Posterior cingulate gyrus (tissue), 11 donors: ENCODE data around the gene RREB1.

Experiments
- DNase-seq, 10 donors: peaks; one replicate each; pipeline versions ENCODE4 v3.0.0 to v3.0.0-alpha.2; 2020 to 2021; ENCODE audit warnings: mixed read lengths in 3 of 10
- intact Hi-C: fragments of 100-400 bp; cut with DNase I; formaldehyde crosslinking; loops from one replicate; pipeline ENCODE4 v1.15.1; 2023

Gene RREB1

DNA sequence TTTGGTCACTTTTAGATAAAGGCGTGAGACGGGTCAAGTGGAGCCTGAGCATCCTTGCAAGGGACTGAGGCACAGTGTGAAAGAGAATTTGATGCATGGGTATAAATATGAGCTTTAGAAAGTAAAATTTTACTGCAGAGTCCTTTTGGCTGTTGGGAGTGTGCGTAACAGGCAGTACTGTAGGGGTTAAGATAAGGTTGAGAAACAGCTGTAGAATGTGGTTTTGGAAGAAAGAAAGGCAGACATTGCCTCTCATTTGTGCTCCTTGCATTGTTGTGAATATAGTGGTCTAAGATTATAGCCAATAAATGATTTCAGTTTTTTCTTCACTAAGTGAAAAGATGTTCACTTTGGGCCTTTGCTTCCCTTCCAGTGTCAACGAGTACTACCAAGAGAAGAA lies 73.0 kb downstream of the RREB1 start:
- intact Hi-C loops = no loop called here
- no peak for DNase-seq

DNA sequence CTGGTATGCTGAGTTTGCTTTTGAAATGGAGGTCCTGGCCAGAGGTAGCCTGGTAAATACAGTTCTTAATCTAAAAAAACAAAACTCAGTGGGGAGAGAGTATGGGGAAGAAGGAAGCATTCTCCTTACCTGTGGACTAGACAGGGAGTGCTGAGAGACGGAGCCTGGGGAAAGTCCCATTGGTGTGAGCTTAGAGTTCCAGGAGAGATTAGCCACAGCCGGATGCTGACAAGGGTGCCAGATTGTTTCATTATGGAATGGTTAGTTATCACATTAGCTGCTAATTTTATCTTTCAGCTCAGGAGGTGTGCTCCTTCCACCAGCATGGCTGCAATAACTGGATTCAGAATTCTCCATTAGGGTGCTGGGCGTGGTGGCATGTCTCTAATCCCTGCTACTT lies 75.9 kb downstream of the RREB1 start:
- DNase-seq = no peak
- intact Hi-C loops = no loop called here

- no peak for DNase-seq
- intact Hi-C loops = no loop called here
Measured at GRCh38 chr6:7184502-7184901, 76.7 kb downstream of the RREB1 start.

GRCh38 chr6:7185561-7185960 lies 77.8 kb downstream of the RREB1 start:
- intact Hi-C loops = no loop called here
- DNase-seq = no peak

- intact Hi-C loops = no loop called here
- DNase-seq = no peak
Measured at GRCh38 chr6:7188492-7188891, 80.7 kb downstream of the RREB1 start.

GRCh38 chr6:7189101-7189758 lies 81.5 kb downstream of the RREB1 start:
- intact Hi-C loops = no loop called here
- no peak for DNase-seq

GRCh38 chr6:7190791-7191190 lies 83.0 kb downstream of the RREB1 start:
- intact Hi-C loops = no loop called here
- no peak for DNase-seq

DNA sequence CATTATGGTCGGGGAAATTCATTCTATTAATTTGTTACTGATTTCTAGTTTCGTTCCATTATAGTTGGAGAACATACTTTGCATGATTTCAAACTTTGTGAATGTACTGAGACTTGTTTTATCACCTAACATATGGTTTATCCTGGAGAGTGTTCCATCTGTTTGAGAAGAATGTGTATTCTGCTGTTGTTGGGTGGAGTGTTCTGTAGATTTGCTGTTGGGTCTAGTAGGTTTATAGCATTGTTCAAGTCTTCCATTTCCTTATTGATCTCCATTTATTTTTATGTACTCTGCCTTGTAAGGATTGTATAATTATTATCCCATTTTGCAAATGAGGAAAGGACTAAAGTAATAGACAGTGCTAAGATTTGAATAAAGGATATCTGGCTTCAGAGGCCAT lies 85.4 kb downstream of the RREB1 start:
- DNase-seq = no peak
- intact Hi-C loops = no loop called here

DNA sequence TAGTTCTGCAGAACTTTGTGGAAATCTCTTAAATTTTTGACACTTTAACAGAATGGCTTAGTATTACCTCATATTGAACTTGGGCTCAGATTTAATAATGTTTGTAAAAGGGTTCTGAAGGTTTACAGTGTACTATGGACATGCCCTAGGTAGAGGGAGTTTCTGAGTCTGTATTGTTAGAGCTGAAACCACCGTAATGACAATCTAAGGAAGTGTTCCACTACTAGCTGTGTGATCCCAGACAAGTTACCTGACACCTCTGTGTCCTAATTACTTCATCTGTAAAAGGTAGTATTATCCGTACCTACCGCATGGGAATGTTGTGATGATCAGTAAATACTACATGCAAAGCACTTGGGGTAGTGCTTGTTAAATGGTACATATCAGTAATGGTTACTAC lies 86.9 kb downstream of the RREB1 start:
- intact Hi-C loops = no loop called here
- no peak for DNase-seq

DNA sequence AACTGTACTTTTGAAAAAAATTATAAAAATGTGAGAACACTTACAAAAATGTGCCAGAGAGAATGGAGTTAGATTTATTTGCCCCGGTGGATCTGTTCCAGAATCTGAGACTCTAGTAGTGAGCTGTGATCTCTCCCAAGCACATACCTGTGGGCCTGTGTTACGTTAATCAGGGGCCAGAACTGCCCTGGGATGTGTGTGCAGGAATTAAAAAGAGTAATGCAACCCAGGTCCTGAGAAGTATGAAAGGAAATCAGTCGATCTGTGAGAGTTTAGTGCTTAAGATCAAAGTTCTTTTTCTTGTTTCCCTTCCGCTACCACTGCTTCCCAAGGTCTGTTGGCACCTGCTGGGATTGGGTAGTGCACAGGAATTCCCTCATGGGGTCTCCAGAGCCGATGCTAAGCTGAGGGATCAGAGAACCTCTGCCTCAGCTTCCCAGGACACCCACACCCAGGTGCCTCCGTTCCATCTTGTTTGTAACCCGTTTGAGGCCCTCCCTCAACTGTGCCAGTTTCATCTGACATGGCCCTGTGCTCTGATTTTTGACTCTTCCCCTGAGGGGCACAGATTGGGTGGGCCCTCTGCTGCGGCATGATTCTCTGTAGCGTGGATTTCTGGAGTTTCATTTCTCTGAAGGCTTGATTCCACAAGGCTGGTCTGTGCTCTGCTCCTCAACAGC lies 87.7 kb downstream of the RREB1 start:
- no peak for DNase-seq

DNA sequence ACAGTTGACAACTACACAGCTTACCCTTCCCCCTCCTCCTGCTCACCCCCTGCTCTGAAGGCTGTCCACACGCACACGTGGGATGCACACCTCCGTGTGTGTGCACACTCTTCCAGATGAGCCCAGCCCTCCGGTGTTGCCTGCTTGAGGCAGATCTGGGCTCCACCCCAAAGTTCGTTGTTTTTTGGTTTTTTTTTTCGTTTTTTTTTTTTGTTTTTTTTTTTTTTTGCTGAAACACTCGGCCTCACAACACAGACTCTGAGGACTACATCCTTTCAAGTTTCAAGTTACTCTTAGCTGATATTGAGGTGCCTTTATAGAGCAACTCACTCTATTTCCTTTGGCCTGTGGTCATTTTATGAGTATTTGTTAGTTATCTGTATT lies 88.2 kb downstream of the RREB1 start:
- DNase-seq = no peak
- intact Hi-C loops = no loop called here

More for the DNA sequence above, 87.7 kb downstream of the RREB1 start:
- intact Hi-C loops = no loop called here

DNA sequence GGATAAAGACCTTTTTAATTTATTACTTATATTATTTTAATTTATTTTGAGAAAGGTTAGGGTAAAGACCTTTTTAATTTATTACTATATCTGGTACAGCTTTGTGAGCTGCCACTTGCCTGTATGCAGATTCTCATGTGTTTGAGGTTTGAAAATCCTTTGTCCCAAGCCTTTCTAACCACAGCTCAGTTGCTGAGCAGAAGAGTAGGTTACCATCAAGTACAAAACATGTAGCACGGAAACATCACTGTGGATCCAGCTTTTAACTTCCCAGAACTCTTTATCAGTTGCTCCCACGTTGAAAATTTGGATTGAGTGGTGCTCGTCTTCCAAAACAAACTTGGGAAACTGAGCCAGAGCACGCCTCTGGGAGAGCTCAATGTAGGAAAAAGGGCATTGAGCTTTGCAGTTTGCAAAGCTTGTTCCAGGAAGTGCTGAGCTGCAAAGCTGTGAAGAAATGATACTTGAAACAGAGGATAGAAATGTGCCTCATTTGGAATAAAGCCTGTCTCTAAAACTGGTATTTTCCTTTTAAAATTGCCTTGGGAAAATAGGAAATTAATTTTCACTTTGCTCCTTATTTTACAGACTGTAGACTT lies 89.0 kb downstream of the RREB1 start:
- intact Hi-C loops = no loop called here
- DNase-seq = no peak

GRCh38 chr6:7197747-7198146 lies 90.0 kb downstream of the RREB1 start:
- intact Hi-C loops = no loop called here
- no peak for DNase-seq

- intact Hi-C loops = no loop called here
- no peak for DNase-seq
Measured at GRCh38 chr6:7198833-7199800, 91.4 kb downstream of the RREB1 start.

DNA sequence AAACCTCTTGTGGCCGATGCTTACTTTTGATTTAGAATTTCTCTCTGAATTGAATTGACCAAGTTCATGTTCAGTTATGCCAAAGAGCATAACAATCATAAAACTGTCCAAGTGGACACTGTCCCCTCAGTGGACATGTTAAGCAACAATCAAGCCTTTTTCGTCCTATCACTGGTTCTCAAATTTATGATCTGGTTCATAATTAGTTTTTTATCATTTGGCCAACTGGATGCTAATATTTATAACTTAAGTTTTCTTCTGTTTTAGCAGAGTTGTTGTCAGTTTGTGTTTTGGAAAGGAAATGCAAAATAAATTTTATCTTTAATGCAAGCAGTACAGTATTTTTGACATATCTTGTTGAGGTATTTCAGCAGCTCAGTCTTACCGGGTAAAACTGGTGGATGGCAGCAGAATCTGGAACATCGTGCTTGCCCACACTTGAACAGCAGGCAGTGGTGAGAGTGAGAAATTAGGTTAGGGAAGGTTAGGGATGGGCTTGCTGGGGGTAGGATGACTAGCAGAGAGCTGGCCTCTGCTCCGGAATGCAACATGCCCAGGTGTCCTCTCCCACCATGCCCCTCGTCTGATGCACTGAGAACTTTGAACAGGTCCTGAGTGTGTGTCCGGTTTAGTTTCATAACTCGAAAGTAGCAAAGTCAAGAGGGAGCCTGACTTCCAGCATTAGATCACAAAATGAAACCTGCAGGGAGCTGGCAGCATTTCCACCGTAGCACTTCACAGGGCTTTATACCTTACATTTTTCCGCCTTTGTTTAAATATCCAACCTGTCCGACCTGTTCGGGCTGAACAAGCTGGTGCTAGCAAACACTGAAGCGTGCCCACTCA lies 93.1 kb downstream of the RREB1 start:
- no peak for DNase-seq
- intact Hi-C loops = no loop called here

DNA sequence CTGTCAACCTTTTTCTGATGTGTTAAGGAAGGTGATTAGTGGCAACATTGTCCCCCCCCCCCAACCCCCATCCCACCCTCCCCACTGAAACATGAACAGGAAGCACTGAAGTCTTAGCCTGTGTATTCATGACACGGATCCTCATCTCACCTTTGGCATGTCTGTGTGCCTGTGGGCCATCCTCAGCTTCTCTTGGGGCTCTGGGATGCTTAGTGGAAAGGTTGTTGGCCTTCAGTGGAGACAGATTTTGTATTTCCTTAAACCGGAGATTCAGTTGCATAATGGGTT lies 93.6 kb downstream of the RREB1 start:
- DNase-seq = no peak
- intact Hi-C loops = no loop called here

DNA sequence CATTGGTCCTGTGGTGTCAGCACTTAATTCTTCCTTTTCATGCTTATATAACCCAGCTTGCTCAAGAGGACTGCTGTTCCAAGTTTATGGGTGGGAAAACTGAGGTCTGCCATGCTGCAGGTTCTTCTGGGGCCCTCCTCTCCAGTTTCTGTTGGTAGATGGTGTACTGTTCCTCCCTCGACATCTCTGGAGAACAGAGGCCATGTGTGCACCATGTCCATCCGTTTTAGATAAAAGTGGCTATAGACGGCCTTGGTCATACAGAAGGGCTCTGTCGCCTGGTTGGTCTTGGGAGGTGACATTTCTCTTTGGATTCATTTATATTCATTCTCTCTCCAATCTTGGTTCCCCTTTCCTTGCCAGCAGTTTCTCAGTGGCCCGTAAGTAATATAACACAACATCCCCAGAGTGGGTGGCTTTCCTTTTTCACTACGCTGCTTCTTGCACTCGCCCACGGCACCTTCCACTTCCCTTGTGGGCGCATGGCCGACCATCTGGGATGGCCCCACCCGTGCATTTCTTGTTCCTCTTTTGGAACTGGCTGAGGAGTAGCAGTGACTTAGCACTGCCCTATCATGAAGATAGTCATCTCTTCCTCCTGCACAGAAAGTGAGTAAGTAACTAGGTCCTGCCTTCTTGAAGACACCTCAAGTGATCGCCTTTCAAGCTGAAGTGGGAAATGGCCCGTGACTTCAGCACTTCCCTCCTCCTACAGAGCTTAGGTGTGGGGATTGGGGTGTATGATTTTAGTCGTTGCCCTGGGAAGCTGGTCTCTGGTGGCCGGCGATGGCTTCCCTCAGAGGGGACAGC lies 94.2 kb downstream of the RREB1 start:
- intact Hi-C loops = no loop called here
- DNase-seq = peak in 9 of 10 donors; percentile 45 to 96 (median 72)

GRCh38 chr6:7202950-7203349 lies 95.2 kb downstream of the RREB1 start:
- intact Hi-C loops = no loop called here

DNA sequence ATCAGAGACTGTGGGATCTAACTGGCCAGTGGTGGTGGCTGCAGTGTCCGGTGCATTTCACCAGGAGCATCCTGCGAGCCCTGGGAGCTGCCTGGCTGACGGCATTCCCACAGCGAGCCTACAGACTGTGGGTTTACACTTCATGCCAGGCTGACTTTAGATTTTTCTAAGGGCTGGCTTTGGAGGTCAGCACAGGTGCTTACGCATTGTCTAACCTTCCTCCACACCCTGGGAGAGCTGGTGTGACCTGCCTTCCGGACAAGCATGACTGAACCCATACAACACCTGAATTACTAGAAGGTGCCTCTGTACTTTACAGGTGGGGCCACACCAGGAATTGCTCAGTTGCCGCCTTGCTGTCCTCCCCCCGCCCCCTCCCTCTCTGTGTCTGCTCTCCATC lies 96.2 kb downstream of the RREB1 start:
- intact Hi-C loops = no loop called here
- DNase-seq = no peak

More at GRCh38 chr6:7202950-7203349, 95.2 kb downstream of the RREB1 start:
- DNase-seq = no peak
